Urinary bladder (tissue), 4 donors: Measurements from ENCODE around the gene CHRNA10. TPM values are rescaled to one million over a fixed set of nuclear protein-coding genes. Genes with fewer than 3 reads are reported as not detected.

Experiments
- DNase-seq: peaks from one replicate; pipeline ENCODE4 v3.0.0-alpha.2; 2015; ENCODE audit errors: extremely low spot score
- H3K27ac ChIP-seq: one replicate; pipeline ENCODE4 v1.5.1; 2013; ENCODE audit warnings: low read depth, mild to moderate bottlenecking, moderate library complexity
- H3K36me3 ChIP-seq: one replicate; pipeline ENCODE4 v1.6.1; 2013; ENCODE audit warnings: mild to moderate bottlenecking, moderate library complexity; ENCODE audit not compliant: insufficient read depth
- H3K4me1 ChIP-seq: one replicate; pipeline ENCODE4 v1.6.1; 2013; ENCODE audit warnings: mild to moderate bottlenecking, moderate library complexity; ENCODE audit not compliant: insufficient read depth
- H3K4me3 ChIP-seq: one replicate; pipeline ENCODE4 v1.5.1; 2013; ENCODE audit warnings: low read depth, low read length
- WGBS: extraction: QIAGEN DNeasy Blood & Tissue Kit; methylation state at CpG from one replicate; pipeline ENCODE4 v1.1.7; 2013; 5-methylcytosine and 5-hydroxymethylcytosine counted together
- polyA plus RNA-seq: library from polyadenylated mRNA; stranded (reverse); fragments of 200-250 nt; gene quantifications from one replicate; pipeline ENCODE4 v1.2.3, GENCODE V29; 2013
- total RNA-seq: library from RNA; depleted of rRNA; stranded (reverse); fragments of >200 nt; gene quantifications from one replicate; pipeline ENCODE4 v1.2.3, GENCODE V29; 2014
- donor health status: healthy with polysubstance abuse.
- donor health status: healthy.

CHRNA10 gene
- total and polyA plus RNA-seq, 2 donors = 0.48 to 0.68 TPM

DNA sequence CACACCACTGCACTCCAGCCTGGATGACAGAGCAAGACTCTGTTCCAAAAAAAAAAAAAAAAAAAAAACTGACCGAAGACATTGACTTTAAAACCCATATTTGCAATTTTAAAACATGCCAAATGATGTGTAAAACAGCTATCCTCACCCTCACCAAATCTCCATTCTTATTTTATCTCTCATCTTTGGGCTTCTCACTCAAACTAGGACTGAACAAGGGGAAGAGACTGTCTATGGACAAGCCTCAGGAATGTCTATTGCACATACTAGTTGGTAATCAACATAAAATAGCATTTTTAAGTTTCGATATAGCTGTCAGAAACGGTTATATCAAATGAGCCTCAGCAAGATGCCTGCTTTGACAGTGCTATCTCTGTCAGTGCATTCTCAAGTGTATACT lies 7.9 kb upstream of the CHRNA10 start:
- no peak for DNase-seq
- no peak overlapping the region for H3K4me3 ChIP-seq
- H3K36me3 ChIP-seq = peaks cover 13% of the 10 kb centered on the region
- H3K4me1 ChIP-seq = no peaks in the 10 kb centered on the region
- no peak overlapping the region for H3K27ac ChIP-seq
- 97% methylated on average over 3 of the region's 3 CpGs for WGBS

DNA sequence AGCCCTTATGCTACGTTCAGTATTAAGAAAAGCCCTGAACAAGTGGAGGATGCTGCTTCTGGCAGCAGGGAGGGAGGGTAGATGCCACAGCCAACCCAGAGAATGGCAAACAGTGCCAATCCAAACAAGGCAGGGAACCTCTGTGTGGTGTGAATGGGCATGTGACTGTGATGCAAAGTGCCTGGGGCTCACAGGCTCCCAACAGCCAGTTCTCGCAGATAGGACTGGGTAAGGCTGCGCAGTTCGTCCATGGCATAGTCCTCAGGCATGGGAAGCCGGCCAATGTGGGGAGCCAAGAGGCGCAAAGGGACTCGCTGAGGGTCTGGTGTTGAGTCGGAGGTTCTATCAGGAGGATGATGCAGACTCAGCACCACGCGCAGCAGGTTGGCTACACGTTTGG lies 4.8 kb upstream of the CHRNA10 start:
- Histone ChIP-seq H3K4me3 (no peak overlapping the region), H3K36me3 (peaks cover 10% of the 10 kb centered on the region), H3K4me1 (no peaks in the 10 kb centered on the region), H3K27ac (no peak overlapping the region)
- WGBS = 96% methylated on average over 11 of the region's 11 CpGs
- no peak for DNase-seq

- H3K36me3 ChIP-seq = peaks cover 9% of the 10 kb centered on the region
- DNase-seq = no peak
- WGBS = 100% methylated on average over 1 of the region's 1 CpG
- no peak overlapping the region for H3K4me3 ChIP-seq
- H3K4me1 ChIP-seq = no peaks in the 10 kb centered on the region
- no peak overlapping the region for H3K27ac ChIP-seq
Observed at GRCh38 chr11:3674189-3674588, 3.0 kb upstream of the CHRNA10 start.

DNA sequence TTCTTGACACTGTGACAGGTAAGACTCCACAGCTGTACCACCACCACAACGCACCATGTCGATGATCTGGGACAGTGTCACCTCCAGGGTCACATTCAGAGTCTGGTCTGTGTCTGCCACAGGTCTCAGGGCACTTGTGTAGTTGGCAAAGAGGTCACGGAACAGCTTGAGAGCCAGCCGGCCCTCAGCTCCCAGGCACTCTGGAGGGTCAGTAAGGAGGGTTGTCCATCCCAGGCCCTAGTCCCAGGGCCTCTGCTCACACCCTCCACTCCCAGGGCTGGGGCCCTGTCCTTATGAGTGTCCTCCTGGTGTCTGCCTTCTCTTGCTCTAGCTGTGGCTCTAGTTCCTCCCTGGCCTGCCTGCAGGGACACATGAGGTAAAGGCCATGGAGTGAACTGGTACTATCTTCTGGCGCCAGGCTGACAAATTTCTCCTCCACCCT lies 1.4 kb downstream of the CHRNA10 start:
- H3K27ac ChIP-seq = no peak overlapping the region
- 91% methylated on average over 5 of the region's 5 CpGs for WGBS
- no peak overlapping the region for H3K4me3 ChIP-seq
- H3K36me3 ChIP-seq = peaks cover 6% of the 10 kb centered on the region
- no peaks in the 10 kb centered on the region for H3K4me1 ChIP-seq
- DNase-seq = no peak

- H3K27ac ChIP-seq = no peak overlapping the region
- 95% methylated on average over 7 of the region's 7 CpGs for WGBS
- H3K4me1 ChIP-seq = no peaks in the 10 kb centered on the region
- peaks cover 6% of the 10 kb centered on the region for H3K36me3 ChIP-seq
- no peak overlapping the region for H3K4me3 ChIP-seq
- DNase-seq = no peak
Observed at GRCh38 chr11:3669128-3669527, 2.1 kb downstream of the CHRNA10 start.

GRCh38 chr11:3667149-3668035 lies 3.8 kb downstream of the CHRNA10 start:
- Histone ChIP-seq H3K4me1 (no peaks in the 10 kb centered on the region), H3K36me3 (peaks cover 6% of the 10 kb centered on the region), H3K4me3 (no peak overlapping the region), H3K27ac (no peak overlapping the region)
- DNase-seq = no peak
- whole genome bisulfite sequencing = 97% methylated on average over 89 of the region's 89 CpGs

- 96% methylated on average over 17 of the region's 17 CpGs for WGBS
- Histone ChIP-seq H3K4me1 (no peaks in the 10 kb centered on the region), H3K36me3 (peaks cover 6% of the 10 kb centered on the region), H3K4me3 (no peak overlapping the region), H3K27ac (no peak overlapping the region)
- DNase-seq = no peak
Observed at GRCh38 chr11:3666023-3666530, 5.1 kb downstream of the CHRNA10 start.

GRCh38 chr11:3665336-3666022 lies 5.7 kb downstream of the CHRNA10 start:
- Histone ChIP-seq H3K4me3 (no peak overlapping the region), H3K4me1 (no peaks in the 10 kb centered on the region), H3K36me3 (peaks cover 6% of the 10 kb centered on the region), H3K27ac (no peak overlapping the region)
- WGBS = 93% methylated on average over 6 of the region's 6 CpGs
- DNase-seq = no peak

DNA sequence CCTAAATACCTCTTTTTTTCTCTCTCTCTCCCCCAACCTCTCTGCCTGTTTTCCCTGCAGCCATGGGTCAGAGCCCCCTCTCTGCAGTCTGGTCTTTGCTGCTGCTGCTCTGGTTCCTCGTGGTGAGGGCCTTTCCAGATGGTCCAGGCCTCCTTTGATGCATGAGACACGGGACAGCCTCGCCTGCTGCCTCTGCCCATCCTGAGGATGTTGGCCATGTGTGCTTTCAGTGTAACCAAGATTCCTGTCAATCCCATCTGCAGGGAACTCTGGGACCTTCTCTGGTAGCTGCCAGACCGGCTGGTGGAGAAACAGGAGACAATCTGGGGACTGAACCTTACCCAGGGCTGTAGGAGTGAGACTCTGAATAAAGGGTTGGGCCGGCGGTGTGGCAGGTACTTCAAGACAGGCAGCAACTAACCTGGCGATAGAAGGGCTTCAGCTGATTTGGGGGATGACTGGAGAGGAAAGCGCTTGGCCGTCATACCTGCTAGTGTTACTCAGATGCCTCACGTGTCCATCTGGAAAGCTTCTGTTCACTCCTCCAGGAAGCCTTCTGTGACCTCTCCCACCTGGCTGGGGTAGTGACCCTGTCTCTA lies 7.1 kb downstream of the CHRNA10 start:
- no peak for DNase-seq
- Histone ChIP-seq H3K4me1 (no peaks in the 10 kb centered on the region), H3K36me3 (peaks cover 6% of the 10 kb centered on the region), H3K4me3 (no peak overlapping the region), H3K27ac (no peak overlapping the region)
- 89% methylated on average over 10 of the region's 10 CpGs for WGBS

- H3K27ac ChIP-seq = no peak overlapping the region
- DNase-seq = no peak
- H3K36me3 ChIP-seq = peaks cover 6% of the 10 kb centered on the region
- H3K4me3 ChIP-seq = no peak overlapping the region
- no peaks in the 10 kb centered on the region for H3K4me1 ChIP-seq
Observed at GRCh38 chr11:3662856-3663255, 8.3 kb downstream of the CHRNA10 start.

DNA sequence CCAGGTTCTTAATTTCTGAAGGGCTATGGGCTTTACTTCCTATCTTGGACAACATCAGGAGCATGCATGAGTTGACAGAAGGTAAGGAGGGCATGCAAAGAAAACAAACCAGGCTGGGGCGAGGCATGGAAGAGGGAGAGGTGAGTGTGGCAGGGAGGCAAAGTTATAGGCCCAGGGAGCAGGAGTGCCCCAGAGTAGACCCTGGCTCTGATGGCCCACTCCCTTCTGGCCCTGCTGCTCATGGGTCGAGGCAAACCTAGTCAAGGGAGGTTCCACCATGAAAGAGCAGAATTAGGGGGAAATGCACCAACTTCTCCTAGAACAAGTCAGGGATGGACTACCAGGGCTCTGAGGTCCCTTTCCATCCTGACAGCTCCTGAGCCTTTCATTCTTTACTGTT lies 10.2 kb downstream of the CHRNA10 start:
- no peak overlapping the region for H3K4me3 ChIP-seq
- 87% methylated on average over 2 of the region's 2 CpGs for WGBS
- peaks cover 2% of the 10 kb centered on the region for H3K36me3 ChIP-seq
- no peak for DNase-seq
- H3K27ac ChIP-seq = no peak overlapping the region
- no peaks in the 10 kb centered on the region for H3K4me1 ChIP-seq

DNA sequence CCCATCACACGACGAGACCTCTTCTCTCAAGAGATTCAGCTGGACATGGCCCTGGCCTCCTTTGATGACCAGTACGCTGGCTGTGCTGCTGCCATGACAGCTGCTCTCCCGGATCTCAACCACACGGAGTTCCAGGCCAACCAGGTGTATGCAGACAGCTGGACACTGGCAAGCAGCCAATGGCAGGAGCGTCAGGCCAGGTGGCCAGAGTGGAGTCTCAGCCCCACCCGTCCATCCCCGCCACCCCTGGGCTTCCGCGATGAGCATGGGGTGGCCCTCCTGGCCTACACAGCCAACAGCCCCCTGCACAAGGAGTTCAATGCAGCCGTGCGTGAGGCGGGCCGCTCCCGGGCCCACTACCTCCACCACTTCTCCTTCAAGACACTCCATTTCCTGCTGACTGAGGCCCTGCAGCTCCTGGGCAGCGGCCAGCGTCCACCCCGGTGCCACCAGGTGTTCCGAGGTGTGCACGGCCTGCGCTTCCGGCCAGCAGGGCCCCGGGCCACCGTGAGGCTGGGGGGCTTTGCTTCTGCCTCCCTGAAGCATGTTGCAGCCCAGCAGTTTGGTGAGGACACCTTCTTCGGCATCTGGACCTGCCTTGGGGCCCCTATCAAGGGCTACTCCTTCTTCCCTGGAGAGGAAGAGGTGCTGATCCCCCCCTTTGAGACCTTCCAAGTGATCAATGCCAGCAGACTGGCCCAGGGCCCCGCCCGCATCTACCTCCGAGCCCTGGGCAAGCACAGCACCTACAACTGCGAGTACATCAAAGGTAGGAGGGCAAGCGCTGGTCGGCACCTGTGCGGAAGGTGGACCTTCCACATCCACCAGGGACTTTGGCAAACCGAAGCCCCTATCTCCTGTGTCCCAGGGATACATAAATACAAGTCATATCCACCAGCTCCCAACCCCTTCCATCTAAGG lies 11.3 kb downstream of the CHRNA10 start:
- Histone ChIP-seq H3K36me3 (no peaks in the 10 kb centered on the region), H3K4me3 (no peak overlapping the region), H3K27ac (no peak overlapping the region), H3K4me1 (no peaks in the 10 kb centered on the region)
- WGBS = 91% methylated on average over 33 of the region's 33 CpGs
- DNase-seq = no peak

- no peaks in the 10 kb centered on the region for H3K36me3 ChIP-seq
- no peak for DNase-seq
- WGBS = 89% methylated on average over 8 of the region's 8 CpGs
- H3K27ac ChIP-seq = no peak overlapping the region
- no peak overlapping the region for H3K4me3 ChIP-seq
- no peaks in the 10 kb centered on the region for H3K4me1 ChIP-seq
Observed at GRCh38 chr11:3658252-3658651, 12.9 kb downstream of the CHRNA10 start.
